Measurements from ENCODE around the gene MALRD1.
A peak's percentile ranks its signal among the peaks of the same experiment; 100 is the strongest.

Gene MALRD1

DNA sequence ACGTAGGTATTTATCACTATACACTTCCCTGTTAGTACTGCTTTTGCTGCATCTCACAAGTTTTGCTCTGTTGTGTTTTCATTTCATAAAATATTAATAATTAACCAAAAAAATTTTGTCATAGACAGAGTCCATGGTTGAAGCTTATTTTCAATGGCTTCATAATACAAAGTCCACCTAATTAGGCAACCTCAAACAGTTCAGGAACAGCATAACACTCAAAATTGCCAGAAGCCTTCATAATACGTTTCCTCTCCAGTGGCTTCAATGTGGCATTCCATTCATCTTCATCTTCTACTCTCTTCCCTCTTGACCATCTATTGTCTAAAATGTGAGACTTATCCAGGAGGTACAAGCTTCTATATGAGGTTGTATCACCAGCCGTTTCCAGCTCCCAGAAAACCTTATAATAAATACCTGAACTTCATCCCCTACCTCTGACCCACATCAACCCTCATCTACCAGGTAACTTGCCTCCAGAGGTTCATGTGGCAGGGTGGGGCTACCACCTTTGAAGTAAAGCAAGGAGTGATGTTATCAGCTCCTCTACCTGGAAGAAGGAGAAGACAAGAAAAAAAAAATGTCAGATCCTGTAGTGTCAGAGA, 337.3 kb downstream of the MALRD1 start:
- Mint-ChIP-seq H3K27ac (no peak overlapping the region), H3K4me1 (no peaks in the 10 kb centered on the region), H3K27me3 (ENCODE audit: low read depth, poor library complexity) (no peaks in the 10 kb centered on the region), H3K4me3 (no peak overlapping the region), H3K36me3 (ENCODE audit: low read depth) (no peaks in the 10 kb centered on the region), H3K9me3 (peaks cover 12% of the 10 kb centered on the region)
- no peak for DNase-seq
- TF ChIP-seq, protein P1, sequence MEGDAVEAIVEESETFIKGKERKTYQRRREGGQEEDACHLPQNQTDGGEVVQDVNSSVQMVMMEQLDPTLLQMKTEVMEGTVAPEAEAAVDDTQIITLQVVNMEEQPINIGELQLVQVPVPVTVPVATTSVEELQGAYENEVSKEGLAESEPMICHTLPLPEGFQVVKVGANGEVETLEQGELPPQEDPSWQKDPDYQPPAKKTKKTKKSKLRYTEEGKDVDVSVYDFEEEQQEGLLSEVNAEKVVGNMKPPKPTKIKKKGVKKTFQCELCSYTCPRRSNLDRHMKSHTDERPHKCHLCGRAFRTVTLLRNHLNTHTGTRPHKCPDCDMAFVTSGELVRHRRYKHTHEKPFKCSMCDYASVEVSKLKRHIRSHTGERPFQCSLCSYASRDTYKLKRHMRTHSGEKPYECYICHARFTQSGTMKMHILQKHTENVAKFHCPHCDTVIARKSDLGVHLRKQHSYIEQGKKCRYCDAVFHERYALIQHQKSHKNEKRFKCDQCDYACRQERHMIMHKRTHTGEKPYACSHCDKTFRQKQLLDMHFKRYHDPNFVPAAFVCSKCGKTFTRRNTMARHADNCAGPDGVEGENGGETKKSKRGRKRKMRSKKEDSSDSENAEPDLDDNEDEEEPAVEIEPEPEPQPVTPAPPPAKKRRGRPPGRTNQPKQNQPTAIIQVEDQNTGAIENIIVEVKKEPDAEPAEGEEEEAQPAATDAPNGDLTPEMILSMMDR (IDR thresholded peaks at IDR 0.05), result no peak

DNA sequence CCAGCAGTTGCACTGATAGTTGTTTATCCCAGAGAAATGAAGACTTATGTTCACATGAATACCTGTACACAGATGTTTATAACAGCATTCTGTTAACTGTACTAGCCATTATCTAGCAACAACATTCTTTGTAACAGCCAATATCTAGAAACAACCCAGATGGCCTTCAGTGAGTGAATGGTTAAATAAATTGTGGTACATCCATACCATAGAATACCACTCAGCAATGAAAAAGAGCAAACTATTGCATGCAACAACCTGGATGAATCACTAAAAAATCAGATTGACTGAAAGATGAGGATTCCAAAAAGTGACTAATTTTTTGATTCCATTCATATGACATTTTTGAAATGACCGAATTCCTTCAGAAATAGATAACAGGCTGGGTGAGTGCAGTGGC, 360.3 kb downstream of the MALRD1 start:
- TF ChIP-seq, protein P1 (IDR thresholded peaks at IDR 0.05), result no peak
- Mint-ChIP-seq H3K36me3 (ENCODE audit: low read depth) (no peaks in the 10 kb centered on the region), H3K27ac (no peak overlapping the region), H3K9me3 (peaks cover 15% of the 10 kb centered on the region), H3K4me1 (no peaks in the 10 kb centered on the region), H3K27me3 (ENCODE audit: low read depth, poor library complexity) (no peaks in the 10 kb centered on the region), H3K4me3 (no peak overlapping the region)
- no peak for DNase-seq

DNA sequence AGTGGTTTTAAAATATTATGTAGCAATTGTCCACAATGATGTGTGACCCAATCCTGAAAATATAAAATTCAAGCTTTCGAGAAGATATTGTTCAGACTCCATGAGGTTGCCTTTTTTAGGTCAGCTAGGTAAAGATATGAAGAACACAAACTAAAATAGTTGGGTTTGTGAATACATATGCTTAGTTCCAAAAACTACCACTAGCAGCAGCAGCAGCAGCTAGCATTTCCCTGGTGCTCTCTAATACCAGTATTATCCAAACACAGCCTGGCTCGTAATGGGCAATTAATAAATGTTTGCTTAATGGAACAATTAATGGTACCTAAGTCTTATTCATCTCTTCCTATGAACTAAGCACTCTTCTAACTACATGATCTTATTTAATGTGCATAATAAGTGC, 362.5 kb downstream of the MALRD1 start:
- Mint-ChIP-seq H3K4me1 (no peaks in the 10 kb centered on the region), H3K4me3 (no peak overlapping the region), H3K27ac (no peak overlapping the region), H3K27me3 (ENCODE audit: low read depth, poor library complexity) (no peaks in the 10 kb centered on the region), H3K9me3 (peaks cover 15% of the 10 kb centered on the region), H3K36me3 (ENCODE audit: low read depth) (no peaks in the 10 kb centered on the region)
- DNase-seq, result no peak
- TF ChIP-seq, protein P1 (IDR thresholded peaks at IDR 0.05), result no peak

DNA sequence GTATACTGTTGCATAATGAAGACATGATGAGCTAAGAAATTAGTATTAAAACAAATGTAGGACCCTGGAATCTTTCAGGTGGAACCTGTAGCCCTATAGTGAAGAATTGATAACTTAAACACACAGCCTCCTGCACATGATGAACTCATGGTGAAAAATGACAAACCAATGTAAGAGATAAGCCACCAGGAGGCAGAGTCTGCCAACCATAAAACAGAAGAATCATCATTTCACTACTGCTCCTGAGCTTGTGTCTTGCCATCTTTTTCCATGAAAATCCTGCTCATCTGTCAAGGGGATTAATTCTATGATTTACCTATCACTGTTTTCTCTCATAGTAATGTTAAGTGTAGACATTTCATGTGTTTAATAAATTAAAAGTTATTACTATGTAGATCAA, 363.9 kb downstream of the MALRD1 start:
- Mint-ChIP-seq H3K4me3 (no peak overlapping the region), H3K36me3 (ENCODE audit: low read depth) (no peaks in the 10 kb centered on the region), H3K9me3 (peaks cover 15% of the 10 kb centered on the region), H3K4me1 (no peaks in the 10 kb centered on the region), H3K27me3 (ENCODE audit: low read depth, poor library complexity) (no peaks in the 10 kb centered on the region), H3K27ac (no peak overlapping the region)
- peak; percentile 8 for DNase-seq
- TF ChIP-seq, protein P1 (IDR thresholded peaks at IDR 0.05), result peak; percentile 56

DNA sequence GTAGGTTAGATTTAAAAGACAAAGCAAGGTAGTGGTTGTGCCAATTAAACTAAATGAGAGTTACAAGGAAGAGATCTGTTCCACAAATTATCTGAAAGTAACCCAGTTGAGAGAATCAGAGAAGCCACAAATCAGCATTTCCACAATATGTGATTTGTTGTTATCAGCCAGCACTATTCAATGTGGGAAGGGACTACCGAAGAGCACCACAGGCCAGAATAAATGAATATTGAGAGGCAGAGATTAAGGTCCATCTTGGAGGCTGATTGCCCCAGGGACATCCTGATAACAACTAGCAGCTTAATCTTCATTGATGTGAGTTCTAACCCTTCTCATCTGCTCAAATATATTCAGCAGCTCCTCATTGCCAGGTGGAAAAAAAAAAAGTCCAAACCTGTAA, 367.6 kb downstream of the MALRD1 start:
- no peak overlapping the region for H3K27ac Mint-ChIP-seq

DNA sequence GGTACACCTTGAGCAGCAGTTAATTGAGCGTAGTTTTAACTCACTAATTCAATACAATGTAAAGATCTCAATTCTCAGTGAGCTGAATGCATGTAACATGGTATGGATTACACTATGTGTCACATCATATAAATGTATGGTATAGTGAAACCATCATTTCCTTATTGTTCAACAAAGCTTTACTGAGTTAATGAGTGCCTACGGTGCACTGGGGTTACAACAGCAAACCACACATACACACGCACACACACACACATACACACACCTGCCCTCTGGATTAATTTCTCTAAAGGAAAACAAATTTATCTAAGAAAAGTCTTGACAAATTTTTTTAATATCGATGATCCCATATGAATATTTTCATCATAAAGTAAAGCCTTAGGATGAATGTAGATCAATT, 369.1 kb downstream of the MALRD1 start:
- no peak for DNase-seq
- TF ChIP-seq, protein P1 (IDR thresholded peaks at IDR 0.05), result no peak
- H3K27ac Mint-ChIP-seq, result no peak overlapping the region
- no peak overlapping the region for H3K4me3 Mint-ChIP-seq
- no peaks in the 10 kb centered on the region for H3K36me3 Mint-ChIP-seq (ENCODE audit: low read depth)
- no peaks in the 10 kb centered on the region for H3K9me3 Mint-ChIP-seq
- peaks cover 15% of the 10 kb centered on the region for H3K27me3 Mint-ChIP-seq (ENCODE audit: low read depth, poor library complexity)
- no peaks in the 10 kb centered on the region for H3K4me1 Mint-ChIP-seq

More for the DNA sequence above, 367.6 kb downstream of the MALRD1 start:
- TF ChIP-seq, protein P1 (IDR thresholded peaks at IDR 0.05), result no peak
- no peak for DNase-seq
- peaks cover 15% of the 10 kb centered on the region for H3K27me3 Mint-ChIP-seq (ENCODE audit: low read depth, poor library complexity)
- H3K9me3 Mint-ChIP-seq, result no peaks in the 10 kb centered on the region
- H3K4me3 Mint-ChIP-seq, result no peak overlapping the region
- no peaks in the 10 kb centered on the region for H3K4me1 Mint-ChIP-seq
- no peaks in the 10 kb centered on the region for H3K36me3 Mint-ChIP-seq (ENCODE audit: low read depth)

All from nephron progenitor cell (in vitro differentiated cells).